Measurements from ENCODE around the gene GALK2.

The GALK2 gene

GRCh38 chr15:49169880-49170597 lies at the start of gene GALK2:
GALK2 (plus strand) TSS chr15:49170247; CDS start chr15:49170323, 76 bp downstream.
- peak within 1 kb of the TSS; percentile 75 for H3K4me3 ChIP-seq (ENCODE audit: low read depth, low read length)
- TF ChIP-seq CTCF (IDR thresholded peaks at IDR 0.05; ENCODE audit: control insufficient read depth, extremely low read depth, insufficient read depth), result no peak
- peak; percentile 89 for DNase-seq (ENCODE audit: low read depth)

DNA sequence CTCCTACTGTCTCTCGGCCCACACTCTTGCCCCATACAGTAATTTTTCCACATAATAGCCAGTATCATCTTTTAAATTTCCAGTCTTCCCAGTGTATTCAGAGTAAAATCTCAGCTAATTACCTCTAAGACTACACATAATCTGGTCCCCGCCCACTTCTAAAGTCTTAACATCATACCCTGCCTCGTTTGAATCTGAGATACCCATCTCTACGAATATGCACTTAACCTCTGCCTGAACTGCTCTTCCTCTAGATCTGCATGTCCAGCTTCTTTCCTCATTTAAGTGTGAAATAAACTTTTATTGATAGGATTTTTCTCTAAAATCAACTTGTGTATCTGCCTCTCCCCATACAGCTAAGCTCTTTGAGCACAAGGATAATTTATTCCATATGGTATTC lies 49.2 kb upstream of the GALK2 start:
- DNase-seq (ENCODE audit: low read depth), result no peak
- TF ChIP-seq CTCF (IDR thresholded peaks at IDR 0.05; ENCODE audit: control insufficient read depth, extremely low read depth, insufficient read depth), result no peak
- H3K4me3 ChIP-seq (ENCODE audit: low read depth, low read length), result no peak overlapping the region

- no peak overlapping the region for H3K4me3 ChIP-seq (ENCODE audit: low read depth, low read length)
- DNase-seq (ENCODE audit: low read depth), result no peak
- TF ChIP-seq CTCF (IDR thresholded peaks at IDR 0.05; ENCODE audit: control insufficient read depth, extremely low read depth, insufficient read depth), result no peak
Observed at GRCh38 chr15:49121901-49122300, 48.1 kb upstream of the GALK2 start.

GRCh38 chr15:49122541-49123062 lies 47.4 kb upstream of the GALK2 start:
- H3K4me3 ChIP-seq (ENCODE audit: low read depth, low read length), result no peak overlapping the region
- no peak for DNase-seq (ENCODE audit: low read depth)
- TF ChIP-seq CTCF (IDR thresholded peaks at IDR 0.05; ENCODE audit: control insufficient read depth, extremely low read depth, insufficient read depth), result no peak

DNA sequence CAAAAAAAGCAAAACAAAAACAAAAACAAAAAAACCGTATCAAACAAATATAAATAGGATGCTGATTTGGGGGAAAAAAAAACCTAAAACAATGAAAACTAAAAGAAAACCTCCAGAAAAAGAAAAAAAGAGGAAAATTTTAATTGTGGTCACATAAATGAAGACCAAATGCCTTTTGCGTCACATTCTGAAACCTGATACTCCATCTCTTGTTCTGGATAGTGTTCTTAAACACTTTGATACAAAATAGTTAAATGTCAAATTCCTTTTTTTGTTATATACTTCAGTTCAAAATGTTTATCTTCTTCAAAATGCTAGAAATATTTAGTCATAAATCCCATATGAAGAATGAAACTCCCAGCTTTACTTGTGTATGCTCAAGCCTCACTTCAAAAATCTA lies 45.7 kb upstream of the GALK2 start:
- TF ChIP-seq CTCF (IDR thresholded peaks at IDR 0.05; ENCODE audit: control insufficient read depth, extremely low read depth, insufficient read depth), result no peak
- no peak for DNase-seq (ENCODE audit: low read depth)
- H3K4me3 ChIP-seq (ENCODE audit: low read depth, low read length), result no peak overlapping the region

DNA sequence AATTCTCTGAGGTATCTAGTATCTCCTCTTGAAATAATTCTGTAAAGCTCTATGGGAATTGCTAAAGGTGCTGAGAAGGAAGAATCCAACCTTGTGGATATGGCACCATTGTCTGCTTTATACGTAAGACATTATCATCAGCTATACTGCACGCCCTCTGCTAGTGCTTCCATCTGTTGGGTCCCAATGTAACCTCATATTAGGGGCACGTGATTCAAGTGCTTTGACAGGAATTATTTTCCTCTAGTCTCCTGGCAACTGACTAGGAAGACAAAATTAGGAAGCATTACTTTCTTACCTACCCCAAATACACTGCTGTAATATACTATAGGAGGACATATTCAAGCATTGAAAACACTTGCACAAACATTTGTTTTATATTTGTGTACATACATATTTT lies 38.6 kb upstream of the GALK2 start:
- H3K4me3 ChIP-seq (ENCODE audit: low read depth, low read length), result no peak overlapping the region
- TF ChIP-seq CTCF (IDR thresholded peaks at IDR 0.05; ENCODE audit: control insufficient read depth, extremely low read depth, insufficient read depth), result no peak
- no peak for DNase-seq (ENCODE audit: low read depth)

Measured in LNCaP clone FGC (cell line).